Mesenchymal stem cell (in vitro differentiated cells and primary cell): ENCODE measurements around the gene ZNF862.
A peak's percentile ranks its signal among the peaks of the same experiment; 100 is the strongest.

Experiments used
- DNase-seq: peaks from one replicate; pipeline ENCODE4 v3.0.0-alpha.2; 2013
- H2AFZ ChIP-seq: one replicate; pipeline ENCODE4 v1.6.1; 2013; ENCODE audit warnings: low read depth, mild to moderate bottlenecking, control low read depth, inconsistent platforms, low read length, moderate library complexity
- H2AK5ac ChIP-seq: 2 replicates; pipeline ENCODE4 v1.6.1; 2013; ENCODE audit warnings: low read length, moderate library complexity, mild to moderate bottlenecking, inconsistent platforms; ENCODE audit not compliant: severe bottlenecking
- H2BK120ac ChIP-seq: one replicate; pipeline ENCODE4 v1.6.1; 2013; ENCODE audit warnings: low read depth, mild to moderate bottlenecking, inconsistent platforms, low read length, moderate library complexity
- H2BK12ac ChIP-seq, 2 experiments: one replicate each; pipeline ENCODE4 v1.6.1; 2013; ENCODE audit warnings: inconsistent platforms in 2 of 2, low read length in 2 of 2, mild to moderate bottlenecking in 2 of 2, moderate library complexity in 2 of 2, control low read depth in 1 of 2
- H2BK15ac ChIP-seq: one replicate; pipeline ENCODE4 v1.6.1; 2013; ENCODE audit warnings: mild to moderate bottlenecking, low read depth, inconsistent platforms; ENCODE audit not compliant: poor library complexity, severe bottlenecking
- H2BK5ac ChIP-seq: 2 replicates; pipeline ENCODE4 v1.6.1; 2013; ENCODE audit warnings: low read depth, mild to moderate bottlenecking, low read length, control low read depth, inconsistent platforms; ENCODE audit not compliant: poor library complexity, severe bottlenecking
- H3K14ac ChIP-seq, 2 experiments: one replicate each; pipeline ENCODE4 v1.6.1; 2013; ENCODE audit warnings: inconsistent platforms in 2 of 2, low read length in 2 of 2, control low read depth in 1 of 2, mild to moderate bottlenecking in 1 of 2, moderate library complexity in 1 of 2
- H3K18ac ChIP-seq, 2 experiments: one replicate each; pipeline ENCODE4 v1.6.1; 2013; ENCODE audit warnings: inconsistent platforms in 2 of 2, low read length in 2 of 2, control low read depth in 1 of 2, low read depth in 1 of 2, mild to moderate bottlenecking in 1 of 2
- H3K23ac ChIP-seq, 2 experiments: one replicate each; pipeline ENCODE4 v1.6.1; 2013; ENCODE audit warnings: inconsistent platforms in 2 of 2, low read length in 2 of 2, mild to moderate bottlenecking in 2 of 2, moderate library complexity in 2 of 2, control low read depth in 1 of 2
- H3K27ac ChIP-seq: 2 replicates; pipeline ENCODE4 v1.5.1; 2013; ENCODE audit warnings: mild to moderate bottlenecking, moderate library complexity, low read length, control low read depth, inconsistent platforms; ENCODE audit not compliant: poor library complexity, severe bottlenecking
- H3K27me3 ChIP-seq, 2 experiments: 2 replicates each; pipeline versions ENCODE4 v1.6.1 to v1.7.0; 2013; ENCODE audit warnings: low read length in 2 of 2, mild to moderate bottlenecking in 2 of 2, moderate library complexity in 2 of 2, control low read depth in 1 of 2, inconsistent platforms in 1 of 2; ENCODE audit not compliant: control insufficient read depth in 1 of 2, insufficient read depth in 1 of 2
- H3K36me3 ChIP-seq, 2 experiments: 2 replicates each; pipeline versions ENCODE4 v1.6.1 to v1.7.0; 2013; ENCODE audit warnings: low read length in 2 of 2, control low read depth in 1 of 2, inconsistent platforms in 1 of 2, low read depth in 1 of 2, mild to moderate bottlenecking in 1 of 2; ENCODE audit not compliant: insufficient read depth in 2 of 2, control insufficient read depth in 1 of 2
- H3K4ac ChIP-seq, 2 experiments: one replicate each; pipeline ENCODE4 v1.6.1; 2013; ENCODE audit warnings: inconsistent platforms in 2 of 2, low read length in 2 of 2, mild to moderate bottlenecking in 2 of 2, moderate library complexity in 2 of 2, control low read depth in 1 of 2, low read depth in 1 of 2
- H3K4me1 ChIP-seq: 2 replicates; pipeline ENCODE4 v1.6.1; 2013; ENCODE audit warnings: low read depth, low read length, control low read depth; ENCODE audit not compliant: control insufficient read depth, insufficient read depth
- H3K4me2 ChIP-seq: 2 replicates; pipeline ENCODE4 v1.6.1; 2013; ENCODE audit warnings: low read length, mild to moderate bottlenecking, inconsistent platforms; ENCODE audit not compliant: poor library complexity, severe bottlenecking
- H3K4me3 ChIP-seq, 2 experiments: 2 replicates each; pipeline versions ENCODE4 v1.5.1 to v1.7.0; 2013; ENCODE audit warnings: low read length in 2 of 2, mild to moderate bottlenecking in 2 of 2, control low read depth in 1 of 2, low read depth in 1 of 2; ENCODE audit not compliant: insufficient read depth in 1 of 2
- H3K79me1 ChIP-seq: replicated peaks from 2 replicates; pipeline ENCODE4 v1.6.1; 2013; ENCODE audit warnings: mild to moderate bottlenecking, control low read depth, low read length, inconsistent platforms; ENCODE audit not compliant: poor library complexity, severe bottlenecking
- H3K9ac ChIP-seq: 2 replicates; pipeline ENCODE4 v1.7.0; 2013; ENCODE audit warnings: mild to moderate bottlenecking, low read length, moderate library complexity
- H3K9me3 ChIP-seq: 2 replicates; pipeline ENCODE4 v1.7.0; 2013; ENCODE audit warnings: mild to moderate bottlenecking, low read length; ENCODE audit not compliant: control insufficient read depth
- H4K8ac ChIP-seq: one replicate; pipeline ENCODE4 v1.6.1; 2013; ENCODE audit warnings: inconsistent platforms, mild to moderate bottlenecking, low read length, moderate library complexity
- H4K91ac ChIP-seq: one replicate; pipeline ENCODE4 v1.6.1; 2013; ENCODE audit warnings: mild to moderate bottlenecking, low read length, inconsistent platforms
- WGBS: methylation state at CpG from one replicate; pipeline ENCODE4 v1.1.7; 2013; ENCODE audit warnings: mixed read lengths; 5-methylcytosine and 5-hydroxymethylcytosine counted together

Gene ZNF862

GRCh38 chr7:149850716-149851115 lies 12.5 kb downstream of the ZNF862 start:
- H2AK5ac ChIP-seq: no peak overlapping the region
- no peak overlapping the region for H3K4me2 ChIP-seq
- WGBS: 92% methylated on average over 4 of the region's 4 CpGs
- H3K79me1 ChIP-seq: peaks cover 1% of the 10 kb centered on the region
- H3K4me3 ChIP-seq: no peak overlapping the region
- H3K4ac ChIP-seq: no peak overlapping the region
- no peak overlapping the region for H3K23ac ChIP-seq
- no peak overlapping the region for H3K18ac ChIP-seq
- no peak overlapping the region for H3K27ac ChIP-seq
- H2AFZ ChIP-seq: no peak overlapping the region
- no peak overlapping the region for H2BK120ac ChIP-seq
- H4K91ac ChIP-seq: no peak overlapping the region
- no peak overlapping the region for H3K9ac ChIP-seq
- DNase-seq: no peak
- no peak overlapping the region for H2BK5ac ChIP-seq
- peaks cover 25 to 41% of the 10 kb centered on the region in 2 experiments for H3K36me3 ChIP-seq
- H2BK12ac ChIP-seq: no peak overlapping the region
- peaks cover 13% of the 10 kb centered on the region for H3K4me1 ChIP-seq
- no peaks in the 10 kb centered on the region for H3K27me3 ChIP-seq
- no peaks in the 10 kb centered on the region for H3K9me3 ChIP-seq
- H4K8ac ChIP-seq: no peak overlapping the region
- H3K14ac ChIP-seq: no peak overlapping the region
- H2BK15ac ChIP-seq: no peak overlapping the region

- Histone ChIP-seq H4K8ac (no peak overlapping the region), H4K91ac (no peak overlapping the region), H2BK120ac (no peak overlapping the region), H3K4me2 (no peak overlapping the region), H3K23ac (no peak overlapping the region), H3K18ac (no peak overlapping the region), H2BK5ac (no peak overlapping the region), H3K9ac (no peak overlapping the region), H3K36me3 (peaks cover 21 to 35% of the 10 kb centered on the region in 2 experiments), H2AK5ac (peak overlapping the region; percentile 46), H2BK15ac (no peak overlapping the region), H3K27ac (no peak overlapping the region), H3K9me3 (no peaks in the 10 kb centered on the region), H3K79me1 (peaks cover 1% of the 10 kb centered on the region), H3K4me3 (no peak overlapping the region), H3K27me3 (no peaks in the 10 kb centered on the region), H2AFZ (no peak overlapping the region), H3K14ac (no peak overlapping the region), H3K4me1 (peaks cover 16% of the 10 kb centered on the region), H3K4ac (no peak overlapping the region), H2BK12ac (no peak overlapping the region)
- 86% methylated on average over 9 of the region's 9 CpGs for WGBS
- DNase-seq: no peak
Observed at GRCh38 chr7:149851449-149851848, 13.3 kb downstream of the ZNF862 start.

DNA sequence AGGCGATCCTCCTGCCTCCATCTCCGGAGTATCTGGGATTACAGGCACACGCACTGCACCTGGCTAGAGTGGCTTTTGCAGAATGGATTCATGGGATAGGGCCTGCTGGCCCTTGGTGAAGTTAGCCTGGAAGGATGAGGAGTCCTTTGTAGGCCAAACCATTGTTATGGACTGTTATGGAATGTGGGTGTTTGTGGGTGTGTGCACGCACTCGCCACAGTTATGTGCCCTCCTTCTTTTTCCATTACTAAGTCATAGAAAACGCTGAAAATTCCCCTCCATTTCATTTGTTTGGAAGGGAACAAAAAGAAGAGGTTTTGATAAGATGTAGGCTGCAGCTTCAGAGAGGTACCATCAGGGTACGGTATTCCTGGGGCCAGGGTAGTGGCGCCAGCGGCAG lies 15.0 kb downstream of the ZNF862 start:
- no peak overlapping the region for H2BK15ac ChIP-seq
- no peak overlapping the region for H2AFZ ChIP-seq
- H4K91ac ChIP-seq: no peak overlapping the region
- no peak overlapping the region for H3K4me2 ChIP-seq
- no peaks in the 10 kb centered on the region for H3K27me3 ChIP-seq
- 93% methylated on average over 7 of the region's 9 CpGs for WGBS
- no peak overlapping the region for H3K18ac ChIP-seq
- no peak overlapping the region for H2BK120ac ChIP-seq
- no peaks in the 10 kb centered on the region for H3K9me3 ChIP-seq
- no peak overlapping the region for H3K23ac ChIP-seq
- H3K36me3 ChIP-seq: peaks cover 14 to 23% of the 10 kb centered on the region in 2 experiments
- H3K4me3 ChIP-seq: no peak overlapping the region
- H2AK5ac ChIP-seq: no peak overlapping the region
- DNase-seq: no peak
- H3K79me1 ChIP-seq: peaks cover 1% of the 10 kb centered on the region
- no peak overlapping the region for H4K8ac ChIP-seq
- no peak overlapping the region for H2BK12ac ChIP-seq
- no peak overlapping the region for H3K27ac ChIP-seq
- no peak overlapping the region for H3K14ac ChIP-seq
- no peak overlapping the region for H3K4ac ChIP-seq
- H3K9ac ChIP-seq: no peak overlapping the region
- H2BK5ac ChIP-seq: no peak overlapping the region
- peaks cover 16% of the 10 kb centered on the region for H3K4me1 ChIP-seq

GRCh38 chr7:149854611-149855360 lies 16.6 kb downstream of the ZNF862 start:
- DNase-seq: peak; percentile 22
- peaks cover 16% of the 10 kb centered on the region for H3K4me1 ChIP-seq
- H3K18ac ChIP-seq: peak overlapping the region in 1 of 2 experiments; percentile 46
- H3K9ac ChIP-seq: no peak overlapping the region
- 25% methylated on average over 10 of the region's 13 CpGs for WGBS
- H3K23ac ChIP-seq: peak overlapping the region in 1 of 2 experiments; percentile 74
- peak overlapping the region in 1 of 2 experiments; percentile 75 for H3K4ac ChIP-seq
- H2AK5ac ChIP-seq: no peak overlapping the region
- H3K27ac ChIP-seq: peak overlapping the region; percentile 91
- peak overlapping the region; percentile 53 for H2BK5ac ChIP-seq
- peaks cover 14 to 19% of the 10 kb centered on the region in 2 experiments for H3K36me3 ChIP-seq
- H2BK120ac ChIP-seq: no peak overlapping the region
- no peak overlapping the region for H2BK12ac ChIP-seq
- H3K79me1 ChIP-seq: peaks cover 1% of the 10 kb centered on the region
- H4K91ac ChIP-seq: no peak overlapping the region
- no peaks in the 10 kb centered on the region for H3K9me3 ChIP-seq
- H2AFZ ChIP-seq: no peak overlapping the region
- peak overlapping the region in 1 of 2 experiments; percentile 84 for H3K14ac ChIP-seq
- H3K4me3 ChIP-seq: peak overlapping the region in 1 of 2 experiments; percentile 27
- H2BK15ac ChIP-seq: no peak overlapping the region
- peak overlapping the region; percentile 12 for H4K8ac ChIP-seq
- no peaks in the 10 kb centered on the region for H3K27me3 ChIP-seq
- peak overlapping the region; percentile 70 for H3K4me2 ChIP-seq
